Superior temporal gyrus (tissue), 1 donor: ENCODE data around the gene TRAPPC8.

Experiments used
- DNase-seq: peaks from one replicate; pipeline ENCODE4 v3.0.0-alpha.2; 2016; ENCODE audit errors: extremely low spot score

TRAPPC8 gene

GRCh38 chr18:31795747-31796146, 147.2 kb downstream of the TRAPPC8 start:
- DNase-seq, result no peak

GRCh38 chr18:31793531-31793930, 149.4 kb downstream of the TRAPPC8 start:
- no peak for DNase-seq

- DNase-seq, result no peak
Measured at GRCh38 chr18:31792580-31792911, 150.4 kb downstream of the TRAPPC8 start.

GRCh38 chr18:31791817-31792579, 150.9 kb downstream of the TRAPPC8 start:
- DNase-seq, result no peak

GRCh38 chr18:31789409-31789808, 153.5 kb downstream of the TRAPPC8 start:
- no peak for DNase-seq

GRCh38 chr18:31783059-31783458, 159.9 kb downstream of the TRAPPC8 start:
- no peak for DNase-seq
